GM12878 (cell line): ENCODE measurements around the gene TLE7. TPM values are rescaled to one million over a fixed set of nuclear protein-coding genes. Genes with fewer than 3 reads are reported as not detected.

Experiments used
- ATAC-seq: fragments of 200-7000 bp; cut with Tn5 transposase; 3 replicates; pipeline ENCODE4 v1.9.1; 2020; ENCODE audit warnings: mild to moderate bottlenecking, moderate library complexity
- BruUV-seq: library from RNA; stranded (reverse); fragments of 400-500 nt; replicated peaks from 2 replicates; lab custom pipeline; 2021; lab: Mats Ljungman, UMichigan
- CTCF ChIA-PET: fragments of 300-600 bp; sonication (Branson Sonifier 250); formaldehyde crosslinking; extraction: SDS; loops from one replicate; lab custom pipeline; 2021; ENCODE audit warnings: inconsistent platforms; lab: Yijun Ruan, JAX
- POLR2A ChIA-PET: fragments of 350-600 bp; formaldehyde crosslinking; extraction: SDS; loops from one replicate; lab custom pipeline; 2021; ENCODE audit warnings: inconsistent platforms; lab: Charles Lee
- RAD21 ChIA-PET: fragments of 300-600 bp; sonication (Branson Sonifier 250); formaldehyde crosslinking; loops from one replicate; lab custom pipeline; 2023; ENCODE audit warnings: antibody characterized with exemption; ENCODE audit not compliant: unreplicated experiment; lab: Charles Lee
- SMC1A ChIA-PET: fragments of 300-600 bp; sonication (Branson Sonifier 250); formaldehyde crosslinking; loops from one replicate; lab custom pipeline; 2023; ENCODE audit not compliant: unreplicated experiment, uncharacterized antibody; lab: Charles Lee
- DNase-seq: peaks from one replicate; pipeline ENCODE4 v3.0.0-alpha.2; 2011; ENCODE audit warnings: low read depth, low spot score
- FAIRE-seq: peaks from 3 replicates; lab custom pipeline; 2011; peaks lifted over from hg19 to GRCh38; lab: Jason Lieb, UNC
- H2AFZ ChIP-seq: 2 replicates; pipeline ENCODE4 v1.6.0; 2011; ENCODE audit warnings: low read depth, low read length, control low read depth; ENCODE audit not compliant: control insufficient read depth
- H3K27ac ChIP-seq: 2 replicates; pipeline ENCODE4 v1.5.1; 2011; ENCODE audit warnings: control low read depth; ENCODE audit not compliant: control insufficient read depth, insufficient read depth
- H3K27me3 ChIP-seq, 2 experiments: replicated peaks in 1 of 2; 2 replicates each; pipeline versions ENCODE4 v1.6.0 to v1.6.1; 2011; ENCODE audit warnings: low read length in 1 of 2; ENCODE audit not compliant: control insufficient read depth in 2 of 2, insufficient read depth in 2 of 2
- H3K36me3 ChIP-seq, 2 experiments: 2 replicates each; pipeline ENCODE4 v1.5.1; 2011; ENCODE audit warnings: low read length in 1 of 2; ENCODE audit not compliant: control insufficient read depth in 2 of 2, insufficient read depth in 2 of 2
- H3K4me1 ChIP-seq: 2 replicates; pipeline ENCODE4 v1.6.1; 2011; ENCODE audit warnings: mild to moderate bottlenecking, low read length, moderate library complexity, mixed read lengths; ENCODE audit not compliant: control insufficient read depth, insufficient read depth
- H3K4me2 ChIP-seq: 2 replicates; pipeline ENCODE4 v1.6.0; 2011; ENCODE audit warnings: control low read depth; ENCODE audit not compliant: control insufficient read depth, insufficient read depth
- H3K4me3 ChIP-seq: fragments of 200-600 bp; sonication (generic); 2 replicates; pipeline ENCODE4 v1.5.1; 2016
- H3K79me2 ChIP-seq: 2 replicates; pipeline ENCODE4 v1.6.0; 2011; ENCODE audit warnings: low read length; ENCODE audit not compliant: control insufficient read depth, insufficient read depth
- H3K9ac ChIP-seq: 2 replicates; pipeline ENCODE4 v1.8.0; 2011; ENCODE audit warnings: low read length, control low read depth, mixed read lengths; ENCODE audit not compliant: control insufficient read depth, insufficient read depth
- H3K9me3 ChIP-seq: replicated peaks from 3 replicates; pipeline ENCODE4 v1.5.1; 2011; ENCODE audit warnings: mild to moderate bottlenecking, low read length; ENCODE audit not compliant: control insufficient read depth, insufficient read depth
- H4K20me1 ChIP-seq: 2 replicates; pipeline ENCODE4 v1.6.0; 2011; ENCODE audit not compliant: control insufficient read depth, insufficient read depth
- DPF2 ChIP-seq: fragments of 450-650 bp; IDR thresholded peaks from 2 replicates; pipeline ENCODE4 v1.6.1; 2017; ENCODE audit warnings: mild to moderate bottlenecking
- IRF4 ChIP-seq: IDR thresholded peaks from 2 replicates; pipeline ENCODE4 v1.6.1; 2011; ENCODE audit warnings: low read depth, low read length
- KLF5 ChIP-seq: fragments of 450-650 bp; IDR thresholded peaks from 2 replicates; pipeline ENCODE4 v1.6.1; 2014; ENCODE audit warnings: mild to moderate bottlenecking; ENCODE audit not compliant: partially characterized antibody
- MEF2A ChIP-seq: IDR thresholded peaks from 2 replicates; pipeline ENCODE4 v1.6.1; 2011; ENCODE audit warnings: low read depth, mild to moderate bottlenecking, low read length, moderate library complexity; ENCODE audit not compliant: insufficient read depth
- MEF2B ChIP-seq: fragments of 450-650 bp; IDR thresholded peaks from 2 replicates; pipeline ENCODE4 v1.6.1; 2018; ENCODE audit warnings: mild to moderate bottlenecking, moderate library complexity; ENCODE audit not compliant: partially characterized antibody, poor library complexity, severe bottlenecking
- MYC ChIP-seq: IDR thresholded peaks from 2 replicates; pipeline ENCODE4 v1.6.1; 2011; ENCODE audit warnings: mild to moderate bottlenecking, low read length, moderate library complexity, inconsistent platforms; ENCODE audit not compliant: insufficient read depth, insufficient replicate concordance, insufficient read length, severe bottlenecking
- NFXL1 ChIP-seq: fragments of 450-650 bp; IDR thresholded peaks from 2 replicates; pipeline ENCODE4 v1.6.1; 2017; ENCODE audit warnings: antibody characterized with exemption, mild to moderate bottlenecking, borderline replicate concordance
- PAX8 ChIP-seq: fragments of 450-650 bp; IDR thresholded peaks from 2 replicates; pipeline ENCODE4 v1.6.1; 2017; ENCODE audit warnings: mild to moderate bottlenecking, moderate library complexity
- POU2F2 ChIP-seq: IDR thresholded peaks from 3 replicates; pipeline ENCODE4 v1.6.1; 2011; ENCODE audit warnings: low read depth, mild to moderate bottlenecking, low read length, borderline replicate concordance
- RFX5 ChIP-seq: IDR thresholded peaks from 2 replicates; pipeline ENCODE4 v1.6.1; 2011; ENCODE audit warnings: low read depth, low read length, improper control_type of control experiment
- SMAD1 ChIP-seq: fragments of 450-650 bp; IDR thresholded peaks from 2 replicates; pipeline ENCODE4 v1.6.1; 2018; ENCODE audit warnings: mild to moderate bottlenecking, low read depth; ENCODE audit not compliant: partially characterized antibody
- STAT3 ChIP-seq: IDR thresholded peaks from 2 replicates; pipeline ENCODE4 v1.6.1; 2011; ENCODE audit warnings: low read depth, low read length, improper control_type of control experiment
- TARDBP ChIP-seq: IDR thresholded peaks from 2 replicates; pipeline ENCODE4 v1.6.1; 2016; ENCODE audit warnings: borderline replicate concordance
- TCF3 ChIP-seq: IDR thresholded peaks from 2 replicates; pipeline ENCODE4 v1.6.1; 2012; ENCODE audit warnings: low read depth, mild to moderate bottlenecking, low read length, borderline replicate concordance; ENCODE audit not compliant: insufficient read depth
- ZBED1 ChIP-seq: IDR thresholded peaks from 2 replicates; pipeline ENCODE4 v1.6.1; 2016; ENCODE audit warnings: borderline replicate concordance
- WGBS: methylation state at CpG from one replicate; pipeline ENCODE4 v1.1.6; 2016; ENCODE audit warnings: low lambda C conversion rate; ENCODE audit not compliant: insufficient replicate concordance, insufficient coverage; ENCODE audit errors: missing lambda C conversion rate; 5-methylcytosine and 5-hydroxymethylcytosine counted together
- in situ Hi-C: fragments of 300-500 bp; cut with MboI; formaldehyde crosslinking; loops from 9 replicates; pipeline ENCODE4 v1.14.3; 2018; ENCODE audit warnings: mixed read lengths
- intact Hi-C: fragments of 100-400 bp; cut with micrococcal nuclease; formaldehyde crosslinking; loops from one replicate; pipeline ENCODE4 v1.14.2; 2022; ENCODE audit not compliant: unreplicated experiment
- polyA plus RNA-seq, 11 experiments: library from polyadenylated mRNA; depleted of rRNA in 4 of 11; unstranded in 6 of 11; stranded (reverse) in 5 of 11; fragments of >200 nt; fragmentation: Nextera tagmentation in 4 of 11; fragmentation: Illumina TruSeq in 1 of 11; extraction: Ambion mirVana in 4 of 11; extraction: Trizol in 1 of 11; gene quantifications; 1 replicate in 1 of 11; 2 replicates in 10 of 11; pipeline versions ENCODE4 v1.2.1 to v1.2.3, GENCODE V29; 2011 to 2016; ENCODE audit warnings: inconsistent platforms in 2 of 11, missing spikeins in 2 of 11, low read depth in 1 of 11
- total RNA-seq, 4 experiments: library from RNA; depleted of rRNA in 3 of 4; stranded (reverse); fragments of >200 nt in 3 of 4; fragmentation: Illumina TruSeq in 1 of 4; extraction: Trizol in 1 of 4; gene quantifications; 2 replicates each; pipeline versions ENCODE4 v1.2.1 to v1.2.3, GENCODE V29; 2013 to 2021
- TF ChIP-seq, protein P1 (sequence below): fragments of 450-650 bp; conservative IDR thresholded peaks from 2 replicates; pipeline ENCODE4 v1.6.1; 2017; ENCODE audit warnings: mild to moderate bottlenecking, moderate library complexity
- TF ChIP-seq, protein P2 (sequence below): fragments of 450-650 bp; IDR thresholded peaks from 2 replicates; pipeline ENCODE4 v1.6.1; 2017; ENCODE audit warnings: mild to moderate bottlenecking, moderate library complexity
- TF ChIP-seq, protein P3 (sequence below): IDR thresholded peaks from 2 replicates; pipeline ENCODE4 v1.6.1; 2011; ENCODE audit warnings: low read depth, low read length, improper control_type of control experiment, borderline replicate concordance

Gene TLE7
- total and polyA plus RNA-seq, 10 of the 15 experiments (the other 5 are each of a cell fraction or from before 2014, with no cell fraction given): not detected

DNA sequence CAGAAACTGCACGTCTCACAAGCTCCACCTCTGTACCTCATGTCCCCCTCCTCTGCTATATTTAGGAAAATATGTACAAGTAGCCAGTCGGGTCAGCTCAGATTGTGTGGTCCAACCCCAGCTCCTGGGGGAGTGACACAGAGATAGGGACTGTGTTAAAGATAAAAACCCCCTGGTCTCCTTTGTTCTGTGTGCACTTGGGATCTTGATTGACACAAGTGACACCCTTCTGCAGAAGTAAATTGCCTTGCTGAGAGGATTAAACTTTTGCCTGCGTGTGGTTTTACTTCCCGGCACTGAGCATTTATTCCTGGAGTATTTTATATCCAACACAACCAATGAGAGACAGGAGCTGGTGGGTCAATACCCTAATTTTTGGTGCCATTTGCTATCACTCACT is 37.5 kb downstream of the TLE7 start:
- no TSS peak for BruUV-seq
- in situ Hi-C loops (no loop called here), intact Hi-C loops (no loop called here)
- H3K4me2 ChIP-seq: no peak overlapping the region
- 43% methylated on average over 4 of the region's 4 CpGs for WGBS
- POLR2A ChIA-PET: no interaction called here
- FAIRE-seq (no peak), ATAC-seq (no peak), DNase-seq (no peak)
- no peak overlapping the region for H3K4me3 ChIP-seq
- RAD21 ChIA-PET: no interaction called here
- no peaks in the 10 kb centered on the region for H3K79me2 ChIP-seq
- H3K9ac ChIP-seq: no peak overlapping the region
- CTCF ChIA-PET: interaction anchor here (1.3 kb wide), 1 partner anchor 95 kb away, joined by 3 read pairs; no protein-coding TSS in a partner anchor
- H3K27ac ChIP-seq: no peak overlapping the region
- no peaks in the 10 kb centered on the region; a peak in 1 of 4 replicates for H3K27me3 ChIP-seq
- H3K4me1 ChIP-seq: no peaks in the 10 kb centered on the region
- no peak overlapping the region for H2AFZ ChIP-seq
- H3K36me3 ChIP-seq: no peaks in the 10 kb centered on the region
- SMC1A ChIA-PET: no interaction called here
- no peaks in the 10 kb centered on the region for H4K20me1 ChIP-seq
- no peaks in the 10 kb centered on the region; the same call in 2 of the 3 replicates for H3K9me3 ChIP-seq
- TF ChIP-seq ZBED1: no peak
- no peak for TF ChIP-seq KLF5
- TF ChIP-seq, protein P1, sequence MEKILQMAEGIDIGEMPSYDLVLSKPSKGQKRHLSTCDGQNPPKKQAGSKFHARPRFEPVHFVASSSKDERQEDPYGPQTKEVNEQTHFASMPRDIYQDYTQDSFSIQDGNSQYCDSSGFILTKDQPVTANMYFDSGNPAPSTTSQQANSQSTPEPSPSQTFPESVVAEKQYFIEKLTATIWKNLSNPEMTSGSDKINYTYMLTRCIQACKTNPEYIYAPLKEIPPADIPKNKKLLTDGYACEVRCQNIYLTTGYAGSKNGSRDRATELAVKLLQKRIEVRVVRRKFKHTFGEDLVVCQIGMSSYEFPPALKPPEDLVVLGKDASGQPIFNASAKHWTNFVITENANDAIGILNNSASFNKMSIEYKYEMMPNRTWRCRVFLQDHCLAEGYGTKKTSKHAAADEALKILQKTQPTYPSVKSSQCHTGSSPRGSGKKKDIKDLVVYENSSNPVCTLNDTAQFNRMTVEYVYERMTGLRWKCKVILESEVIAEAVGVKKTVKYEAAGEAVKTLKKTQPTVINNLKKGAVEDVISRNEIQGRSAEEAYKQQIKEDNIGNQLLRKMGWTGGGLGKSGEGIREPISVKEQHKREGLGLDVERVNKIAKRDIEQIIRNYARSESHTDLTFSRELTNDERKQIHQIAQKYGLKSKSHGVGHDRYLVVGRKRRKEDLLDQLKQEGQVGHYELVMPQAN: no peak
- no peak for TF ChIP-seq RFX5
- TF ChIP-seq, protein P2, sequence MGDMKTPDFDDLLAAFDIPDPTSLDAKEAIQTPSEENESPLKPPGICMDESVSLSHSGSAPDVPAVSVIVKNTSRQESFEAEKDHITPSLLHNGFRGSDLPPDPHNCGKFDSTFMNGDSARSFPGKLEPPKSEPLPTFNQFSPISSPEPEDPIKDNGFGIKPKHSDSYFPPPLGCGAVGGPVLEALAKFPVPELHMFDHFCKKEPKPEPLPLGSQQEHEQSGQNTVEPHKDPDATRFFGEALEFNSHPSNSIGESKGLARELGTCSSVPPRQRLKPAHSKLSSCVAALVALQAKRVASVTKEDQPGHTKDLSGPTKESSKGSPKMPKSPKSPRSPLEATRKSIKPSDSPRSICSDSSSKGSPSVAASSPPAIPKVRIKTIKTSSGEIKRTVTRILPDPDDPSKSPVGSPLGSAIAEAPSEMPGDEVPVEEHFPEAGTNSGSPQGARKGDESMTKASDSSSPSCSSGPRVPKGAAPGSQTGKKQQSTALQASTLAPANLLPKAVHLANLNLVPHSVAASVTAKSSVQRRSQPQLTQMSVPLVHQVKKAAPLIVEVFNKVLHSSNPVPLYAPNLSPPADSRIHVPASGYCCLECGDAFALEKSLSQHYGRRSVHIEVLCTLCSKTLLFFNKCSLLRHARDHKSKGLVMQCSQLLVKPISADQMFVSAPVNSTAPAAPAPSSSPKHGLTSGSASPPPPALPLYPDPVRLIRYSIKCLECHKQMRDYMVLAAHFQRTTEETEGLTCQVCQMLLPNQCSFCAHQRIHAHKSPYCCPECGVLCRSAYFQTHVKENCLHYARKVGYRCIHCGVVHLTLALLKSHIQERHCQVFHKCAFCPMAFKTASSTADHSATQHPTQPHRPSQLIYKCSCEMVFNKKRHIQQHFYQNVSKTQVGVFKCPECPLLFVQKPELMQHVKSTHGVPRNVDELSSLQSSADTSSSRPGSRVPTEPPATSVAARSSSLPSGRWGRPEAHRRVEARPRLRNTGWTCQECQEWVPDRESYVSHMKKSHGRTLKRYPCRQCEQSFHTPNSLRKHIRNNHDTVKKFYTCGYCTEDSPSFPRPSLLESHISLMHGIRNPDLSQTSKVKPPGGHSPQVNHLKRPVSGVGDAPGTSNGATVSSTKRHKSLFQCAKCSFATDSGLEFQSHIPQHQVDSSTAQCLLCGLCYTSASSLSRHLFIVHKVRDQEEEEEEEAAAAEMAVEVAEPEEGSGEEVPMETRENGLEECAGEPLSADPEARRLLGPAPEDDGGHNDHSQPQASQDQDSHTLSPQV: no peak
- no peak for TF ChIP-seq POU2F2
- TF ChIP-seq NFXL1: no peak
- TF ChIP-seq MEF2A: no peak
- TF ChIP-seq MYC: no peak
- no peak for TF ChIP-seq TARDBP
- TF ChIP-seq MEF2B: no peak
- TF ChIP-seq SMAD1: no peak
- TF ChIP-seq IRF4: no peak
- TF ChIP-seq, protein P3, sequence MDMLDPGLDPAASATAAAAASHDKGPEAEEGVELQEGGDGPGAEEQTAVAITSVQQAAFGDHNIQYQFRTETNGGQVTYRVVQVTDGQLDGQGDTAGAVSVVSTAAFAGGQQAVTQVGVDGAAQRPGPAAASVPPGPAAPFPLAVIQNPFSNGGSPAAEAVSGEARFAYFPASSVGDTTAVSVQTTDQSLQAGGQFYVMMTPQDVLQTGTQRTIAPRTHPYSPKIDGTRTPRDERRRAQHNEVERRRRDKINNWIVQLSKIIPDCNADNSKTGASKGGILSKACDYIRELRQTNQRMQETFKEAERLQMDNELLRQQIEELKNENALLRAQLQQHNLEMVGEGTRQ: no peak
- TF ChIP-seq STAT3: no peak
- TF ChIP-seq DPF2: no peak
- no peak for TF ChIP-seq TCF3
- no peak for TF ChIP-seq PAX8
